ENCODE measurements around the gene HECW1. TPM values are rescaled to one million over a fixed set of nuclear protein-coding genes. Genes with fewer than 3 reads are reported as not detected.

HECW1 gene
- total RNA-seq, 4 donors from 2014 or later, result 0.62 to 4.3 (median 1.4) TPM; not detected in 1

DNA sequence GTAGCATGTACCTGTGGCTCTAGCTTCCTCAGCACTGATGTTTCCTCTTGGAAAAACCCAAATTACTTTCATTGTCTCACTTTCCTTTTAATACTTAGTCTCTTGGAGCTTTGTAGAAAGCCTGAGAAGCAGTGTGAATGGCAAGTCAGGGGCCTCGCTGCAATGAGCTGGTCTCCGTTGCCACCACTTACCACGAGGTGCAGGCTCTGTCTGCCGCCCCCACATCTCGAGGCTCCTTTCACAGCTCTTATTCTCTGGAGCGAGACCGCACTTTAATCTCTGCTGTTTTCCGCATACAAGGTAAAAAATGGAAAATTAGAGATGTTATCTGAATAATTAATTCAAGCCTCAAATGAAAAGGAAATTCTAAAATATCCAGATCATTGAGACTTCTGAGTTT, 186.2 kb downstream of the HECW1 start:
- TF ChIP-seq POLR2A (IDR thresholded peaks at IDR 0.05), result no peak
- TF ChIP-seq, protein P1, sequence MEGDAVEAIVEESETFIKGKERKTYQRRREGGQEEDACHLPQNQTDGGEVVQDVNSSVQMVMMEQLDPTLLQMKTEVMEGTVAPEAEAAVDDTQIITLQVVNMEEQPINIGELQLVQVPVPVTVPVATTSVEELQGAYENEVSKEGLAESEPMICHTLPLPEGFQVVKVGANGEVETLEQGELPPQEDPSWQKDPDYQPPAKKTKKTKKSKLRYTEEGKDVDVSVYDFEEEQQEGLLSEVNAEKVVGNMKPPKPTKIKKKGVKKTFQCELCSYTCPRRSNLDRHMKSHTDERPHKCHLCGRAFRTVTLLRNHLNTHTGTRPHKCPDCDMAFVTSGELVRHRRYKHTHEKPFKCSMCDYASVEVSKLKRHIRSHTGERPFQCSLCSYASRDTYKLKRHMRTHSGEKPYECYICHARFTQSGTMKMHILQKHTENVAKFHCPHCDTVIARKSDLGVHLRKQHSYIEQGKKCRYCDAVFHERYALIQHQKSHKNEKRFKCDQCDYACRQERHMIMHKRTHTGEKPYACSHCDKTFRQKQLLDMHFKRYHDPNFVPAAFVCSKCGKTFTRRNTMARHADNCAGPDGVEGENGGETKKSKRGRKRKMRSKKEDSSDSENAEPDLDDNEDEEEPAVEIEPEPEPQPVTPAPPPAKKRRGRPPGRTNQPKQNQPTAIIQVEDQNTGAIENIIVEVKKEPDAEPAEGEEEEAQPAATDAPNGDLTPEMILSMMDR (IDR thresholded peaks at IDR 0.05), result no peak
- WGBS, 2 donors, result 90 to 93% methylated on average over 8 of the region's 8 CpGs
- DNase-seq (ENCODE audit: low spot score in 2 of 2), result no peak
- no peak overlapping the region for H3K4me3 ChIP-seq (ENCODE audit: low read depth, poor library complexity, severe bottlenecking)
- intact Hi-C loops (cut with DNase I; ENCODE audit: low total_unique reads), result no loop called here

DNA sequence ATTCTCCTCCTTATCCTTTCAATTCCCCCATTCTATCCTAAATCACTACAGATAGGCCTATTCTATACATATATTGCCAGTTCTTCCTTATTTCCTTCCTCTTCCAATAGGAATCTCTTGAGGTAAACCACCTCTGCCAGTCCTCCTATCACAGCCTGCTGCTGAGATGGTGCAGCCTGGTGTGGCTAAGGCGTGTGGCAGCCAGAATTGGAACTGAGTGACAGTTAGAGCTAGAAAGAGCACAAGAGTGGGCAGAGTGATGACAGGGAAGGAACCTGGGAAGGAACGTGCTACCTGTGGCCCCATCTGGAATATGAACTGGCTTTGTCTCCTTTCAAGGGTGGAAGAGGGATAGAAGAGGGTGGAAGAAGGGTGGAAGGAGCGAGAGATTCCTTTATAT, 187.7 kb downstream of the HECW1 start:
- intact Hi-C loops (cut with DNase I; ENCODE audit: low total_unique reads), result no loop called here
- DNase-seq (ENCODE audit: low spot score in 2 of 2), result no peak
- WGBS, 2 donors, result 87 to 96% methylated on average over 3 of the region's 3 CpGs
- no peak overlapping the region for H3K4me3 ChIP-seq (ENCODE audit: low read depth, poor library complexity, severe bottlenecking)
- TF ChIP-seq POLR2A (IDR thresholded peaks at IDR 0.05), result no peak
- TF ChIP-seq, protein P1 (IDR thresholded peaks at IDR 0.05), result no peak

DNA sequence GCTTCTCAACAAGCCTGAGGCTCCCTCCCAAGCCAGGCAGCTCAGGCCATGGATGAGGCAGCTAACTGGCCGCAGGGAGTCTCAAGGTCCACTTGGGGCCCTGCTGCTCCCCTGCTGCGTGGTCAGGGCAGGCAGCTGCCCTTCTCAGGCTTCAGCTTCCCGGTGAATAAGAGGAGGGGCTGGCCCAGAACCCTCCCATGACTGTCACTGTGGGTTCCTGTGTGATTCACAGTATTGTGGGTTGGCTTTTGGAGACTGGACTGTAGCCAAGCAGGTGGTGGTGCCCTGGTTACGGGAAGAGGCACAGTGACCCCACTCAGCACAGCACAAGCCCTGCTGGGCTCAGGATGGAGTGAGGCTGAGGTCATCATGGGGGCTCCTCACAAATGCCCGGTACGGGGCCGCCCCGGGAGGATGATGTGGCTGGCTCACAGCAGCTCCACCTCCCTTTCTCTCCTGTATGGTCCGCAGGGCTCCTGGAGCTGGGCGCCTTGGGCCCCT, 189.8 kb downstream of the HECW1 start:
- intact Hi-C loops (cut with DNase I; ENCODE audit: low total_unique reads), result no loop called here
- WGBS, 2 donors, result 66 to 73% methylated on average over 9 to 10 of the region's 10 CpGs
- no peak for DNase-seq (ENCODE audit: low spot score in 2 of 2)
- TF ChIP-seq, protein P1 (IDR thresholded peaks at IDR 0.05), result no peak
- TF ChIP-seq POLR2A (IDR thresholded peaks at IDR 0.05), result no peak
- H3K4me3 ChIP-seq (ENCODE audit: low read depth, poor library complexity, severe bottlenecking), result no peak overlapping the region

DNA sequence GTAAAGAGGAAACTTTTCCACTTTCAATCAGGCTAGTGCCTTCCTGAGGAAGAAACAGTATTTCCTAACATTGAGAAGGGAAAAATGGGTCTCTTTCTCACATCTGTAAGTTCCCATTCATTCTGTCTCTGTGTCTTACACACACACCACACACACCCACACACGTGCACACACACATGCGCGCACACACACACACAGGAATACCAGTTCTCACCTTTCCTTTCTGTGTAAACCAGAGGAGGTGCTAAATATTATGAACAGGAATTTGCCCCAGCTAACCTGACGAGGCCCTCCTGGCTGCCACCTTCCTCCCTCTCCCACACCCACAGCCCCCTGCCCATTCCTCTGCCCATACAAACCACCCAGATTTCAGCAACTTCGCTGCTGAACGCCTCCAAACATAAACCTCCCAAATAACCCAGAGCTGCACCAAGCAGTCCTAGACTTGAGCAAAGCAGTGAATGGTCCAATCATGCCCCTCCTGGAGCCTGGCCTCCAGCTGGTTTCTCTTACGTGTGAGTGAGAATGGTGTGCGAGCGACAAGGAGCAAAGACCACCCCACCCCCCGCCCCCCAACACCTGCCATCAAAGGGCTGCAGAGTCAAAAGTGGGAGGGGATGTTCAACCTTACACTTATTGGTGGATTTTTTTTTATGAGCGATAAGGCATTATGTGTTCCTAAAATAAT, 190.5 kb downstream of the HECW1 start:
- WGBS, 2 donors, result 60 to 61% methylated on average over 11 of the region's 11 CpGs
- TF ChIP-seq, protein P1 (IDR thresholded peaks at IDR 0.05), result no peak
- no peak for TF ChIP-seq POLR2A (IDR thresholded peaks at IDR 0.05)

DNA sequence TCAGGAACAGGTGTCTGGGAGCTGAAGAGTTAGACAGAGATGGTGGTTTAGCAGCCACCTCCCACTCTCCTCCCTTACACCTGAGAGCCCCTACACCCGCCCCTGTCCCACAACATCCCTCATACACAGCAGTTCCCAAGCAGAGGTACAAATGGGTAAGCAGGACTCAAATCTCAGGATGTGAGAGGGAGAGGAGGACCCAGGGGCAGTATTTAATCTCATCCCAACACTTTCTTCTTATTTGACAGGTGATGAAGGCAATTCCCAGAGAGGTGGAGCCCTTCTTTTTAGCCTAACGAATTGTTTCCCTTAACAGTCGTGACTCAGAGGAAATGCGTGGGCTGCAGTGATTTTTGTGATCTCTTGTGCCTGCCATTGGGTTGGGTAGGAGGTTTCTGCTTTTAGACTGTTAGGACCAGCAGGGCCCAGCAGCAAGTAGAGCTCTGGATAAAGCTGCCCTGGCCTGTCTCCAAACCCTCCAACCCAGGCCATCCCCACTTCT, 191.3 kb downstream of the HECW1 start:
- WGBS, 2 donors, result 47 to 51% methylated on average over 4 of the region's 4 CpGs
- TF ChIP-seq, protein P1 (IDR thresholded peaks at IDR 0.05), result no peak
- TF ChIP-seq POLR2A (IDR thresholded peaks at IDR 0.05), result no peak
- intact Hi-C loops (cut with DNase I; ENCODE audit: low total_unique reads), result no loop called here
- H3K4me3 ChIP-seq (ENCODE audit: low read depth, poor library complexity, severe bottlenecking), result no peak overlapping the region
- DNase-seq (ENCODE audit: low spot score in 2 of 2), result no peak

More for the DNA sequence above, 190.5 kb downstream of the HECW1 start:
- intact Hi-C loops (cut with DNase I; ENCODE audit: low total_unique reads), result no loop called here
- H3K4me3 ChIP-seq (ENCODE audit: low read depth, poor library complexity, severe bottlenecking), result no peak overlapping the region
- DNase-seq (ENCODE audit: low spot score in 2 of 2), result no peak

All from lower leg skin (tissue), 4 donors.